GM12801 (cell line): ENCODE measurements around the gene MMP24.

Experiments used
- TF ChIP-seq, protein P1 (sequence below): IDR thresholded peaks from one replicate; pipeline ENCODE4 v1.5.1; 2011; ENCODE audit warnings: control low read depth; ENCODE audit not compliant: insufficient read length; ENCODE audit errors: extremely low read depth

MMP24 gene

DNA sequence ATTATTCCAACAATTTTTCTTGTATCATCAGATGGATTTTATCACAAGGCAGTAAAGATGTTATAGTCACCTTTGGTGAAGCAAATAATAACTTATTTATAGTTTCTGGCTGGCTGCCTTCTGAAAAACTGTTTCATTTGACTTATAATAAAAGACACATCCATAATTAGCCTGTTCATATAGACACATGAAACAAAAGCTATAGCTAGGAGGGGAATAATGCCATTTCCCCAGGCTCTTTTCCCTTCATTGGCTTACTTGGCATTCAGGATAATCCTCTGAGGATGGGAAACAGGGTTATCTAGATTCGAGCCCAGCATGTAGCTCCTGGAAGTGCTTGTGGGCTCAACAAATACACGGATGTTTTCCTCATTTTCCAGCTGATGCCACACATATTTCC is 17.5 kb downstream of the MMP24 start:
- TF ChIP-seq, protein P1, sequence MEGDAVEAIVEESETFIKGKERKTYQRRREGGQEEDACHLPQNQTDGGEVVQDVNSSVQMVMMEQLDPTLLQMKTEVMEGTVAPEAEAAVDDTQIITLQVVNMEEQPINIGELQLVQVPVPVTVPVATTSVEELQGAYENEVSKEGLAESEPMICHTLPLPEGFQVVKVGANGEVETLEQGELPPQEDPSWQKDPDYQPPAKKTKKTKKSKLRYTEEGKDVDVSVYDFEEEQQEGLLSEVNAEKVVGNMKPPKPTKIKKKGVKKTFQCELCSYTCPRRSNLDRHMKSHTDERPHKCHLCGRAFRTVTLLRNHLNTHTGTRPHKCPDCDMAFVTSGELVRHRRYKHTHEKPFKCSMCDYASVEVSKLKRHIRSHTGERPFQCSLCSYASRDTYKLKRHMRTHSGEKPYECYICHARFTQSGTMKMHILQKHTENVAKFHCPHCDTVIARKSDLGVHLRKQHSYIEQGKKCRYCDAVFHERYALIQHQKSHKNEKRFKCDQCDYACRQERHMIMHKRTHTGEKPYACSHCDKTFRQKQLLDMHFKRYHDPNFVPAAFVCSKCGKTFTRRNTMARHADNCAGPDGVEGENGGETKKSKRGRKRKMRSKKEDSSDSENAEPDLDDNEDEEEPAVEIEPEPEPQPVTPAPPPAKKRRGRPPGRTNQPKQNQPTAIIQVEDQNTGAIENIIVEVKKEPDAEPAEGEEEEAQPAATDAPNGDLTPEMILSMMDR = no peak

DNA sequence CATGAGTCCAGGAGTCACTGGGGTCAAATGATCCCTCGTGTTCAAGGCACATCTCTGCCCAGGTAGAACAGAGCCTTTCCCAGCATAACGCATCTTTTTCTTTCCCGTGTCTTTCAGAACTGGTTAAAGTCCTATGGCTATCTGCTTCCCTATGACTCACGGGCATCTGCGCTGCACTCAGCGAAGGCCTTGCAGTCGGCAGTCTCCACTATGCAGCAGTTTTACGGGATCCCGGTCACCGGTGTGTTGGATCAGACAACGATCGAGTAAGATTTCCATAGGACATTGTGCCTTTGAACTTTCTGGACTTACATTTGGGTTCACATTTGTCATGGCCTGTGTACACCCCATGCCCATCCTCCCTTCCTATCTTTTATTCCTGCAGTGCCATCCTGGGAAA is 20.2 kb downstream of the MMP24 start:
- TF ChIP-seq, protein P1 = no peak

DNA sequence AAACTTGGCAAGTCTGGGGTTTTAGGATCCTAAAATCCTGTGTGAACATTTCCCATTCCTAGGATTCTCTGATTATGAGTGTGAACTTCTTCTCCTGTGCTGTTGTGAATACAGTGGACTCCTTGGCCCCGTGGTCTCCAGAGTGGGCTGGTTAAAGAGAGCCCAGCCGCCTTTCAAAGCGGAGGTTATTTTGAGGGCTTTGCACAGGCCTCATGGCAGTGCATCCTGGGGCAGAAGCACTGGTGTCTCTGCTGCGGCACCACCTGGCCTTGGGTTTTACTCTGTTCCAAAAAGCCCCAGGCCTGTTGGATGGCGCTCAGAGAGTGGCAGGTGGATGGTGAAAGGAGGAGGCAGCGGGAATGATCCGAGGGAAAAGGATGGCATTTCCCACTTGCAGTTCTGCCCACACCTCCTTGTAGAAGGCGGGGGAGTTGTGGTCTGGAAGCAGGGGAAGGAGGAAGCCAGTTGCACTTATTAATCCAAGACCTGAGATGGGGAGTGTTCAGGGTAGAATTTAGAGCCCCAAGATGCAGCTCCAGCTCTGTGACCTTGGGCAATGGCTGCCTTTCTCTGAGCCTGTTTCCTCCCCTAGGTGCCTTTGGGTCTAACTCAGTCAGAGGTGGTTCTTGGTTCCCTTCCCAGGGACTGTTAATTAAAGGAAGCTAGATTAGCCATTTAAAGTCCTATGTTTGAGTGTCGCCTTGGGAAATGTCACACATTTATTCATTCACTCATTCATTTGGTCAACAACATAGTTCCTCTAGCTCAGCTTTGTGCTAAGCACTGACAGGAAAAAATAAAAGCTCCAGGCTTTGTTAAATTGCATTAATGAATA is 22.4 kb downstream of the MMP24 start:
- TF ChIP-seq, protein P1 = no peak

DNA sequence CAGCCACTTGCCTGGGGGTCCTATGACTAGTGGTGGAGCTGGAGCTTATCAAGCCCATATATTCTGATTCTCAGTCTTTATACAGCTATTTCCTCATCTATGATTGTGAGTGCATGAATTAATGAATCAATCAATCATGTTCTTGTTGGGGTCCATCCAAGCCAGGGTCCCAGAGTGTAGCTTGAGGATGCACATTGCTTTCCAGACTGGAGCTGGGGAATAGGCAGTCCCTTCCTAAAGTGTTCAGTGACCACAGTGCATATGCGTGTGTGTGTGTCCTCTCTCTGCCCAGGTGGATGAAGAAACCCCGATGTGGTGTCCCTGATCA is 25.1 kb downstream of the MMP24 start:
- TF ChIP-seq, protein P1 = no peak

DNA sequence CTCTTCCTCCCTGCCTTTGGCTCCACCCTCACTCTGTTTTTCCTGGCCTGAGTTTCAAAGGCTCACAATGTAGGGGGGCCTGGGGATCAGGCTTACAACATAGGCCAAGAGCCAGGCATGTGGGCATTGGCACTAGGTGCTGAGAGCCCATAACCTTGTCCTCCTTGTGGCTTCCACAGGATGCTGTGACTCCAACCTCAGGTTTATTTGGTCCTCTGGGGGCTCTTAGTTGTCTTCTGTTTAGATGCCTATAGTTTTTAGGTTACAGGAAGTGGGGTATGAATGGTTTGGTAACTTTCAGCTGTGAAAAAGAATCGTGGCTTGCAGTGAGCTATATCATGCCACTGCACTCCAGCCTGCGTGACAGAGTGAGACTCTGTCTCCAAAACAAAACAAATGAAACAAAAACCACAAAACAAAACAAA is 25.6 kb downstream of the MMP24 start:
- TF ChIP-seq, protein P1 = no peak

DNA sequence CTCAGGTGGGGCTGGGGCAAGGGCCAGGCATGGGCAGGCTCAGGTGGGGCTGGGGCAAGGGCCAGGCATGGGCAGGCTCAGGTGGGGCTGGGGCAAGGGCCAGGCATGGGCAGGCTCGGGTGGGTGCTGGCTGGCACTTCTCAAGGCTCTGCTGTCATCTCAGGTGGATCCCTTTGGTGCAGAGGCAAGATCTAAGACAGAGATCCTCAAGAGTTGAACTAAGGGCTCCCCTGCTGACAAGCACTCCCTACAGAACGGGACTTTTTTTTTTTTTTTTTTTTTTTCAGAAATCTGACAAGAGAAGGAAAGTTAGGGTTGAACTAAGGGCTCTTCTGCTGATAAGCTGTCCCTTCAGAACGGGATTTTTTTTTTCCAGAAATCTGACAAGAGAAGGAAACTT is 26.5 kb downstream of the MMP24 start:
- TF ChIP-seq, protein P1 = no peak

DNA sequence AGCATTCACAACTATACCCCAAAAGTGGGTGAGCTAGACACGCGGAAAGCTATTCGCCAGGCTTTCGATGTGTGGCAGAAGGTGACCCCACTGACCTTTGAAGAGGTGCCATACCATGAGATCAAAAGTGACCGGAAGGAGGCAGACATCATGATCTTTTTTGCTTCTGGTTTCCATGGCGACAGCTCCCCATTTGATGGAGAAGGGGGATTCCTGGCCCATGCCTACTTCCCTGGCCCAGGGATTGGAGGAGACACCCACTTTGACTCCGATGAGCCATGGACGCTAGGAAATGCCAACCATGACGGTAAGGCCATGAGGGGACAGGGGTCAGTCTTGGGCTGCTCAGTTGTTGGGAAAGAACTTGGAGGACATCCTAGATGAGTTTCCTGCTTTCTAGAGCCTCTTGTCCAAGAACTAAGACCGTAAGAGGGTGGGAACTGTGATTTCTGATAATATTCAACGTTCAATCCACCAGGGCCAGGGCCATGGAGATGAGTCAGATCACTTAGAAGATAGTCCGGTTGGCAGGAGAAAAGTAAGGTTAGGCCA is 28.0 kb downstream of the MMP24 start:
- TF ChIP-seq, protein P1 = no peak
